Gastrocnemius medialis (tissue), 4 donors: Measurements from ENCODE around the gene SSR2. TPM values are rescaled to one million over a fixed set of nuclear protein-coding genes. Genes with fewer than 3 reads are reported as not detected.

Experiments
- ATAC-seq, 2 donors: fragments of 150-250 bp; one replicate each; pipeline ENCODE4 v1.9.1; 2016
- DNase-seq, 2 donors: peaks; one replicate each; pipeline ENCODE4 v3.0.0-alpha.2; 2019
- H3K27ac ChIP-seq, 4 donors: fragments of 200-600 bp; sonication (generic); 1 replicate in 1 of 4; 2 replicates in 3 of 4; pipeline ENCODE4 v1.5.1; 2016 to 2018; ENCODE audit warnings: mild to moderate bottlenecking in 2 of 4, moderate library complexity in 1 of 4
- H3K27me3 ChIP-seq, 3 donors: fragments of 200-600 bp; sonication (generic) in 2 of 3; 1 replicate in 1 of 3; 2 replicates in 2 of 3; pipeline versions ENCODE4 v1.5.1 to v1.6.0; 2016 to 2019; ENCODE audit warnings: mild to moderate bottlenecking in 1 of 3, moderate library complexity in 1 of 3
- H3K36me3 ChIP-seq, 2 donors: fragments of 200-600 bp; sonication (generic) in 1 of 2; one replicate each; pipeline ENCODE4 v1.5.1; 2017 to 2018
- H3K4me1 ChIP-seq, 2 donors: fragments of 200-600 bp; sonication (generic) in 1 of 2; one replicate each; pipeline ENCODE4 v1.5.1; 2016 to 2017; ENCODE audit warnings: mild to moderate bottlenecking in 2 of 2
- H3K4me3 ChIP-seq, 4 donors: fragments of 200-600 bp; sonication (generic) in 3 of 4; 1 replicate in 1 of 4; 2 replicates in 3 of 4; pipeline ENCODE4 v1.5.1; 2016 to 2019; ENCODE audit warnings: mild to moderate bottlenecking in 2 of 4
- H3K9me3 ChIP-seq, 3 donors: fragments of 200-600 bp; sonication (generic) in 2 of 3; 1 replicate in 1 of 3; 2 replicates in 2 of 3; pipeline ENCODE4 v1.5.1; 2016 to 2019
- CTCF ChIP-seq, 5 experiments: fragments of 450-650 bp in 3 of 5; fragments of 200-600 bp in 2 of 5; sonication (generic) in 2 of 5; IDR thresholded peaks in 4 of 5; conservative IDR thresholded peaks in 1 of 5; 1 replicate in 4 of 5; 2 replicates in 1 of 5; pipeline ENCODE4 v1.5.1; 2016 to 2019; ENCODE audit warnings: antibody characterized with exemption in 5 of 5, mild to moderate bottlenecking in 3 of 5, moderate library complexity in 3 of 5
- POLR2A ChIP-seq, 2 donors: fragments of 450-650 bp; IDR thresholded peaks; one replicate each; pipeline ENCODE4 v1.6.1; 2017; ENCODE audit warnings: antibody characterized with exemption in 2 of 2, mild to moderate bottlenecking in 2 of 2, moderate library complexity in 2 of 2
- in situ Hi-C, 4 donors: fragments of 200-750 bp; cut with MboI; loops; one replicate each; pipeline versions ENCODE4 v1.15.0 to v1.8.0; 2017; ENCODE audit warnings: low sequenced_read_pairs in 4 of 4
- intact Hi-C: fragments of 100-400 bp; cut with DNase I; formaldehyde crosslinking; loops from one replicate; pipeline ENCODE4 v1.15.1; 2023; ENCODE audit warnings: low total_unique reads
- total RNA-seq, 4 donors: library from RNA; depleted of rRNA; stranded (reverse); fragments of >200 nt; gene quantifications; one replicate each; pipeline versions ENCODE4 v1.1.0 to v1.2.3, GENCODE V29; 2016

The SSR2 gene
- total RNA-seq, 4 donors from 2014 or later: 70.6 to 118 (median 108) TPM

DNA sequence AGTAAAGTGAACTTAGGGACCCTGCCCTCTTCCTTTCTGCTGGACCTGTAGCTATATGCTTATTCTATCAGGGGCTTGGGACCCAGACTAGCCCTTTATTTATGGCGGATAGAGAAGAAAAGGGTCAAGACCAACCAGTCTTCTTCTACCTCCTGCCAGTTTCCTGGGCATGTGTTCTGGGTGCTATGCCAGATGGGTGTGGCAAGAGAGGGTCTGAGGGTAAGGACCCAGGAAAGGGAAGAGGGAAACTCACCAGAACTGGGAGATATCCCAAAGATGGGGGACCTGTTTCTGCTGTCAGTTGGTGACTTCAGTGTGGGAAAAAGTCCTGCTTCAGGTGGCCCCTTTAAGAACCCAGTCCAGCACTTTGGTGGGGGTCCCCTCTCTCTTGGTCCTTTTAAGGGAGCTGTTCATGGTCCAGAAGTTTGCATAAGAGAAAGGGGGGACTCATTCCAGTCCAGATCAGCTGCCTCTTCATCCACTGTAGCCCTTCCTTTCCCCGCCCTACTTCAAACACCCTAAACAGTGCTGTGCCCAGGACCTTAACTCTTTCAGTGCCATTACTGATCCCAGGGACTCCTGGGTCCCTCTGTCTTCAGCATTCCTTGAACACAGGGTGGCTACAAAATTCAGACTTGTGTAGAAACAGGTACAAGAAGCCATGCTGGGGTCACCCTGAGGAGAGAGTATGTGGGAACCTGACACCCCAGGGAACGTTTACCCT lies 18.4 kb downstream of the SSR2 start:
- Histone ChIP-seq H3K9me3 (no peaks in the 10 kb centered on the region), H3K36me3 (no peaks in the 10 kb centered on the region), H3K27ac (no peak overlapping the region), H3K4me1 (no peaks in the 10 kb centered on the region), H3K27me3 (no peaks in the 10 kb centered on the region), H3K4me3 (no peak overlapping the region)
- TF ChIP-seq POLR2A (IDR thresholded peaks at IDR 0.05): no peak
- TF ChIP-seq CTCF (IDR thresholded peaks at IDR 0.05 in 4 of 5, conservative IDR thresholded peaks at IDR 0.05 in 1 of 5): no peak
- intact Hi-C loops: no loop called here
- no peak for DNase-seq
- in situ Hi-C loops: no loop called here
- no peak for ATAC-seq

GRCh38 chr1:156001662-156002171 lies 19.0 kb downstream of the SSR2 start:
- no peaks in the 10 kb centered on the region for H3K4me1 ChIP-seq
- no peak for DNase-seq
- H3K36me3 ChIP-seq: no peaks in the 10 kb centered on the region
- intact Hi-C loops: no loop called here
- no peak for ATAC-seq
- in situ Hi-C loops: no loop called here
- TF ChIP-seq POLR2A (IDR thresholded peaks at IDR 0.05) (no peak), CTCF (IDR thresholded peaks at IDR 0.05 in 4 of 5, conservative IDR thresholded peaks at IDR 0.05 in 1 of 5) (no peak)
- H3K9me3 ChIP-seq: no peaks in the 10 kb centered on the region
- H3K4me3 ChIP-seq: no peak overlapping the region
- H3K27me3 ChIP-seq: no peaks in the 10 kb centered on the region
- no peak overlapping the region for H3K27ac ChIP-seq

DNA sequence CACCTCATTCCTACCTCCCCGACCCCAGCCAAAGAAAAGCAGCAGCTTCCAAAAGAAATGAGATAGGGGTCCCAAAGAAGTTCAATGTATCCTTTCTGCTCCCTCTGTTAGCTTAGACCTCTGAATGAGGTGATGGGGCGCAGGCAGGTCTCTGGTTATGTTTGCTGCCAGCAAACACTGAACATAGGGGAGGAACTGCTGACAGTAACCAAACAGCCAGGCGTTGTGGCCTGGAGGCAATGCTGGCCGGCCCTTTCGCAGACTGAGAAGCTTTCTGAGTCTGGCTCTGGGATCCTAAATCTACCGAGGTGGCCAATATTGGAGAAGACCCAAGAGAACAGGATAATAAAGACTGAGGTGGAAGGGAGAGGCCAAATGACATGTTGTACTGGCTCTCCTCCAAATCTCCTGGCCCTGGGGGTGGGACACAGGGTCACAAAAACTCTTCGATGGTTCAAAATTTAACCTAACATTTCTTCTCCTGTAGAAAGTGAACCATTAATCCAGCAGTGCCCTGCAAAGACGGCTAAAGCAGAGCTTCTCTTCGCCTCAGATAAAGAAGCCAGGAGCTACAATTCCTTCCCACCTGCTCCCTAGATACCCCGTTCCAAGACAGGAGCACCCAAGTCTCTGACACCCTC lies 19.6 kb downstream of the SSR2 start:
- no peaks in the 10 kb centered on the region for H3K4me1 ChIP-seq
- in situ Hi-C loops: no loop called here
- H3K4me3 ChIP-seq: no peak overlapping the region
- intact Hi-C loops: no loop called here
- no peak for DNase-seq
- no peak for ATAC-seq
- no peaks in the 10 kb centered on the region for H3K27me3 ChIP-seq
- no peaks in the 10 kb centered on the region for H3K36me3 ChIP-seq
- TF ChIP-seq CTCF (IDR thresholded peaks at IDR 0.05 in 4 of 5, conservative IDR thresholded peaks at IDR 0.05 in 1 of 5) (no peak), POLR2A (IDR thresholded peaks at IDR 0.05) (no peak)
- no peak overlapping the region for H3K27ac ChIP-seq
- no peaks in the 10 kb centered on the region for H3K9me3 ChIP-seq

DNA sequence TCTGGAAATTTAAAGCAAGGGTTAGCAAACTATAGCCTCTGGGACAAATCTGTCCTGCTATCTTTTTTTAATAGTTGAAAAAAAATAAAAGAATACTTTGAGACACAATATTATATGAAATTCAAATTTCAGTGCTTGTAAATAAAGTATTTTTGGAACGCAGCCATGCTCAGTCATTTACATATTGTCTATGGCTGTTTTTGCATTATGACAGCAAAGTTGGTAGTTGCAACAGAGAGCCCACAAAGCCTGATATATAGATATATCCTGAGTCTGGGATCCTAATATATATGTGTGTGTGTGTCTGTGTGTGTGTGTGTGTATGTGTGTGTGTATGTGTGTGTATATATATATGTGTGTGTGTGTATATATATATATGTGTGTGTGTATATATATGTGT lies 20.8 kb downstream of the SSR2 start:
- no peak overlapping the region for H3K27ac ChIP-seq
- in situ Hi-C loops: no loop called here
- H3K36me3 ChIP-seq: no peaks in the 10 kb centered on the region
- no peaks in the 10 kb centered on the region for H3K9me3 ChIP-seq
- TF ChIP-seq POLR2A (IDR thresholded peaks at IDR 0.05) (no peak), CTCF (IDR thresholded peaks at IDR 0.05 in 4 of 5, conservative IDR thresholded peaks at IDR 0.05 in 1 of 5) (no peak)
- no peaks in the 10 kb centered on the region for H3K27me3 ChIP-seq
- H3K4me3 ChIP-seq: no peak overlapping the region
- ATAC-seq: no peak
- no peaks in the 10 kb centered on the region for H3K4me1 ChIP-seq
- no peak for DNase-seq
- intact Hi-C loops: no loop called here
